ENCODE results near the gene IDH1.
"Not testable (repeated sequence)": the region's sequence is repeated elsewhere in the genome, so short reads cannot be mapped to it uniquely, and the experiment has no call there.

Gene IDH1

DNA sequence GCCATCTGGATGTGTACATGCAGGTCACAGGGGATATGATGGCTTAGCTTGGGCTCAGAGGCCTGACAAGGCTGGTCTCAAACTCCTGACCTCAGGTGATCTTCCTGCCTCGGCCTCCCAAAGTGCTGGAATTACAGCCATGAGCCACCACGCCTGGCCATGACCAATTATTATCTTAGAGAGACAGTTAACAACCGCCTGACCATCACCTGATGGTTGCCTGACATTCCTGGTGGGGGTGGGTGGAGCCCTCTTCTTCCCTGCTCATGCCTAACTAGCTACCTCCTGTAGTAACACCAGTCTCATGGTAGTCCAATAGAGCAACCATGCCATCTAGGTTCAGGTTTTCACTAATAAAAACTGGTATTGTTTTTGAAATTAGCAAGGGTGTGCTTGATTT, 33.0 kb downstream of the IDH1 start:
- not testable (repeated sequence) for DNase-seq (ENCODE audit: low read depth in 2 of 2)

DNA sequence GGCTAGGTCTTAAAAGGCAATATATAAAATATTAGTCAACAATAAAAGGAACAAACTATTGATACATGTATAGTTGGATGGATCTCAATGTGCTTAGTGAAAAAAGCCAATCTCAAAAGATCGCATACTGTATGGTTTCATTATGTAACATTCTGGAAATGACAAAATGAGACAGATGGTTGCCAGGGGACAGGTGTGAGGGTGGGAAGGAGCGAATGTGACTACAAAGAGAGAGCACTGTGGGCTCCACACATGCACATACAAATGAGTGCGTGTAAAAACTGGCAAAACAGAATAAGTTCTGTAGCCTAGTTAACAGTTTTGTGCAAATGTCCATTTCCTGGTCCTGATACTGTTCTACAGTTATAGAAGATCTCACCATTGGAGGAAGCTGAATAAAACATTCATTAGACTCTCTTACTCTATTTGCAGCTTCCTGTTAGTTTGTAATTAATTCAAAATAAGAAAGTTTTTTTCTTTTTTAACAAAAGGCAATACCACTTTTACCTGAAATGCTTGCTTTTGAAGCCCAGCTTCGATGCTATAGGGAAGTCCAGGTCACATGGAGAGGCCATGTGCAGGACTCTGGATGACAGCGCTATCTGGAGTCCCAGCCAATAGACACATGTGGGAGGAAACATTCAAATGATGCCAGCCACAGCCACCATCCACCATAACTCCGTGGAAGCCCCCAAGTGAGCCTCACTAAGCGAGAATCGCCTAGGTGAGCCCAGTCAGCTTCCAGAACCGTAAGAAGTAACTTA, 44.0 kb downstream of the IDH1 start:
- no peak for DNase-seq (ENCODE audit: low read depth in 2 of 2)

DNA sequence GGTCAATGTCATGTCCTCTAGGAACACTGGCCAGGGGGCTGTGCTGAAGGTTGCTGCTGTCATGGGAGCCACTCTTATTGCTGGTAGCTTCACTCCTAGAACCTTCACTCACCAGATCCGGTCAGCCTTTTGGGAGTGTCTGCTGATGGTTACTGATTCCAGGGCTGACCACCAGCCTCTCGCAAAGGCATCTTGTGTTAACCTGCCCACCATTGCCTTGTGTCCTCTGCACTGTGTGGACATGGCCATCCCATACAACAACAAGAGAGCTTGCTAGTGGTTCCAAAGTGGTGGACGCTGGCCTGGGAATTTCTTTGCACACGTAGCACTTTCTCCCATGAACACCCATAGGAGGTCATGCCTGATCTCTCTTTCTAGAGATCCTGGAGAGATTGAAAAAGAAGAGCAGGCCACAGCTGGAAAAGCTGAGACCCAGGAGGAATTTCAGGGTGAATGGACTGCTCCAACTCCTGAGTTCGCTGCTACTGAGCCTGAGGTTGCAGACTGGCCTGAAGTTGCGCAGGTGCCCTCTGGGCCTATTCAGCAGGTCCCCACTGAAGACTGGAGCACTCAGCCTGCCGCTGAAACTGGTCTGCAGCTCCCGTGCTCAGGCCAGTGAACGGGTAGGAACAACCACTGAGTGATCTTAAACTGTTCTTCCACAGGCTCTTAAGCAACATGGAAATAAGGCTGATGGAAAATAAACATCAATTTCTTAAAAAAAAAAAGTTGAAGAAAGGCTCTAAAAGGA, 46.4 kb downstream of the IDH1 start:
- no peak for DNase-seq (ENCODE audit: low read depth in 2 of 2)

DNA sequence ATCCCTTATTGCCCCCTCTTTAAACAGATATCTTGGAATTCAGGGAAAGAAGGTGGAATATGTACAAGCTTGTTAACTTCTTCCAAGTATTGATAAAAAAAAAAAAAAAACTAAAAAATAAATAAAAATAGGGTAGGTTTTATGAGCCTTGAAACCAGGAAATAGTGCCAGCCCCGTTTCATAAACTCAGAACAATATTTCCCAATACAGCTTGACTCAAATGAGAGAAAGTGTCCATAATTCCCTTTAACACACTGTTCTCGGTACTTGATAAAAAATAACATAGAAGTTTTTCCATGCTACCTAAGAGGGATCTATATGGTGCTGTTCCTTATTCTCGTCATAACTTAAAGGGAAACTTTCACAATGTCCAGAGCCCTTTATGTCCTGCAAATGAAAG, 47.1 kb downstream of the IDH1 start:
- no peak for DNase-seq (ENCODE audit: low read depth in 2 of 2)

DNA sequence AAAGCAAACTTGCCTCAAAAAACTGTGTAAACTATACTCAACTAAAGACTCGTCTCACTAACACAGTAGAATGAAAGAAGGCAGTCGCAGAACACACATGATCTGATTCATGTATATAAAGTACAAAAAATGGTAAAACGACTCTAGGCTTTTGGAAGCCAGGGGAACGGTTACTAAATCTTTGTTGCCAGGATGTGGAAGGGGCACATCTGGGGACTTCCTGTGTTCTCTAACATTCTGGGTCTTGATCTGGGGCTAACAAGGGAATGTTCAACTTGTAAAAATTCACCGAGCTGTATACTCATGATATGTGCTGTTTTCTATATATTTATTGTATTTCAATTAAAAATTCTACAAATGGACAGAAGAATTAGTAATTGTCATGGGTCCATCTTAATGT, 50.7 kb downstream of the IDH1 start:
- no peak for DNase-seq (ENCODE audit: low read depth in 2 of 2)

DNA sequence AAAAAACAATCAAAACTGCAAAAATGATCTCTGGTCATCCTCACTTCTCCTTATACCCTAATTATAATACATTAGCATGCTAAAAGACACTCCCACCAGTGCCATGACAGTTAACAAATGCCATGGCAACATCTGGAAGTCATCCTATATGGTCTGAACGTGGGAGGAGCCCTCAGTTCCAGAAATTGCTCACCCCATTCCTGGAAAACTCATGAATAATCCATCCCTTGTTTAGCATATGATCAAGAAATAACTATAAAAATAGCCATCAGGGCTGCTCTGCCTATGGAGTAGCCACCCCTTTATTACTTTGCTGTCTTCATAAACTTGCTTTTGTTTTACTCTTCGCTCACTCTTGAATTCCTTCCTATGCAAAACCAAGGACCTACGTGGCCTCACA, 59.3 kb downstream of the IDH1 start:
- DNase-seq (ENCODE audit: low read depth in 2 of 2), result no peak

DNA sequence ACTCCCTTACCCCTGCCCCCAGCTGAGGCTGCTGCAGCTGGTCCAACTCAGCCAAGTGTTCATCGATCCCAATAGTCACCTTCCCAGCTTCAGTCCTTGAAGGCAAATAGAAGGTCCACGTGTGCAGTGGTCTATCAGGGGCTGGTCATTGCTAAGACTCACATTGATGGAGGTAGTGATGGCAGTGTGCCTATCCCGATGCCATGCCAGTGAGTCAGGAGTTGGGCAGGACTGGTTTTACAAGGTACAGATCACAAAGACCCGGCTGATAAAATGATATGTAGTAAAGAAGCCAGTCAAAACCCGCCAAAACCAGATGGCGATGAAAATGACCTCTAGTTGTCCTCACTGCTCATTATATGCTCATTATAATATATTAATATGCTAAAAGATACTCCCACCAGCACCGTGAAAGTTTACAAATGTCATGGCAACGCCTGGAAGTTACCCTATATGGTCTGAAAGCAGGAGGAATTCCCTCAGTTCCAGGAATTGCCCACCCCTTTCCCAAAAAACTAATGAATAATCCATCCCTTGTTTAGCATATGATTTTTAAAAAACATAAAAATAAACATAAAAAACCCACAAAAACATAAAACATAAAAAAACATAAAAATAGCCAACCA, 62.1 kb downstream of the IDH1 start:
- DNase-seq (ENCODE audit: low read depth in 2 of 2), result no peak

DNA sequence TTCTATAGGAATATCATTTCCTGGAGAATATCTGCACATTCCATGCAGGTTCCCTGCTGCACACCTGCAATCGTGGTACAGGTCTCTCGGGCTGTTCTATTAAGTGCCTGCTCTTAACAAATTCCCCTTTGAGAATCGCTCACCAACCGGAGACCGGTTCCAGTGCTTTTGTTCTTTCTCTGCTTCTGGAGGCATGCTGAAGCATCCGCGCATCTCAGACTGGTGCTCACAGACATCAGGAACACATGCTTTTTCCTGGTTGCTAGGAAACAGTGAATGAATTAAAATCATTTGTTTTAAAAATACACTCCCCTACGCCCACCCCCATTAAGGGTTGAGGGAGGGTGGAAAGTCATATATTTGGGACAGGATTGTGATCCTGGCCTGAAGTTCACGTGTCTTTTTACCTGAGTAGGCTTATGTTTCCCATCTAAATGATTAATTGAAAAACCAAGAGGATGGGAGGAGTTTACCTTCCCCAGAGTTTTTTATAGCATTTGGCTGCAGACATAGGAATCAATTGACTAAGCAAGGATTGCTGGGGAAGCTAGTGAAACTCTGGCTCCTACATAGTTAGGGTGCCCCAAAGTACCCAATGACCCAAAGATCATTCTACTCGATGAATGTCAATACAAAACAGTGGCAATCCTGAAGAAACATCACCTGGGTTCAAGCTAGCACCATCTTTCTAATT, 64.9 kb downstream of the IDH1 start, which contains the start of gene C2orf80:
C2orf80 (minus strand) TSS at position 221 of the 694 bp plus-strand sequence. CDS start 3,044 bp downstream, outside the sequence.
- DNase-seq (ENCODE audit: low read depth in 2 of 2), result no peak

DNA sequence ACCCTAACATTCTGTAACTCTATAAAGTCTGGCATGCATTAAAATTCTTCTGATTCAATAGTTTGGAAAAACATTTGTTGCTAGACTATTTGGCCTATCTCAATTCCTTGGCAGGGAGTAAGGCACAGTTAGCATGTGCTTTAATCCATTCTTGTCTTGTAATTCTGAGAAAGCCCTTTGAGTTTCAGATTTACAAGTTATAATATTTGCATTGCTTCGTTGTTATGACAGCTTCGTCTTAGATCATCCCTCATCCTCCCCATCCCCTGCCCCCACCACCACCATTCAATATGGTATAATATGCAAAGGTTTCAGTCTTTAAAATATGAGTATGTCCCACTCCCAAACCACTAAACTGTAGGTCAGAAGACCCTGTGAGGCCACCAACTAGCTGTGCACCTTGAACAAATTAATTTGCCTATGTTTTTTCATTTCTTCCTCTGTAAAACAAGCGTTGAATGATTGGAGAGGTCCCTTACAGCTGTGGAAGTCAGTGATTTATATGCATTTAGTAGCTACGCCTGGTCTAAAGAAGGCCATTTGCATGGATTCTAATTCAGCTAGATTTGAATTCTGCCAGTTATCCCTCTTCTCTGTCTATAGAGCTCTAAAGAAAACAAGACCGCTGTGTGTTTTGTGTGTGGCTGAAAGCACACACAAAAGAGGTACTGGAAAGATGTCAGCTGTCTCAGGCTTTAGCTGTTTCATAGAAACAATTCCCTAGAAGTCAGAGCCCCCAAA, 65.6 kb downstream of the IDH1 start:
- no peak for DNase-seq (ENCODE audit: low read depth in 2 of 2)

DNA sequence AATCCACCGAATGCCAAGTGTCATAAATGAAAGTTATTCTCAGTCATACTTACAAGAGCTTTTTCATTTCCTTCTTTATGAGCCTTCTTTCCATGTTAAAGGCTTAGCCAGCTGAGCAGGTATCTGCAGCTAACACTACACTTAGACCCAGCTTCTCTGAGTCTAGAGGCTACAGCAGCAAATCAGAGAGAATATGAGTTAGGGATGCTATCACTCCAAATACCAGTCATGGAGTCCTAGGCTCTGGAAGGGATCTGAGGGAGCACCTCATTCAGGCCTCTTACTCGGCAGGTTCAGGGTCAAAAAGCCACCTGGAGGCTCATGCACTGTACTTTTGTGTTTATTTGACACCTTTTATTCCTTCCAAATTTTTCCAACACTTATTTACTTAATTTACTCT, 68.0 kb downstream of the IDH1 start:
- no peak for DNase-seq (ENCODE audit: low read depth in 2 of 2)

DNA sequence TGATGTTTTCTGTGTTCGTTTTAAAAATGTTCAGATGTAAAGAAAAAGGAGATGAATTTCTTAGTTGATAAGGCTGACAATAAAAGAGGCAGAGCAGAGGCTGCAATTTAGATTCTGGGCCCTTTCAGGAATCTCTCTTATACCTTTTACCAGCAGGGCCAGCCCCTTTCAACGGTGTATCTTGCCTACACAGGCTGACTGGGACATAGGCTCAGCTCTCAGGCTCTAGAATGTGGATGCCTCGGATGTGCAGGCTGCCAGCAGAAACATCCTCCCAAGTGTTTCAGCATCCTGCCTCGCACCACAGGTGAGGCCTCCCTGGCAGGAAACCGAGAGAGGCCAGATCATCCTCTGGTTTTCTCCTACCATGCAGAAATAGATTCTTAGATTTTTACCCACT, 68.4 kb downstream of the IDH1 start:
- DNase-seq (ENCODE audit: low read depth in 2 of 2), result no peak

Measured in fibroblast of skin of left quadriceps (primary cell).